GM23248 (cell line): ENCODE results near the gene PCDHA2.

Source experiments
- EZH2 ChIP-seq: fragments of 200-600 bp; sonication (generic); IDR thresholded peaks from 2 replicates; pipeline ENCODE4 v1.6.1; 2018; ENCODE audit warnings: antibody characterized with exemption, mild to moderate bottlenecking; ENCODE audit not compliant: insufficient read depth, poor library complexity, severe bottlenecking
- EZH2phosphoT487 ChIP-seq: fragments of 200-600 bp; sonication (generic); IDR thresholded peaks from 2 replicates; pipeline ENCODE4 v1.6.1; 2018; ENCODE audit warnings: antibody characterized with exemption, moderate library complexity, mild to moderate bottlenecking, low read depth; ENCODE audit not compliant: insufficient read depth

- TF ChIP-seq EZH2phosphoT487, result no peak
- TF ChIP-seq EZH2, result no peak
Measured at GRCh38 chr5:140821375-140822280, 27.0 kb downstream of the PCDHA2 start, which contains the start of gene PCDHA5.
